Muscle layer of colon (tissue), 2 donors: ENCODE measurements around the gene CLEC16A.

Experiments
- H3K27ac ChIP-seq: one replicate; pipeline ENCODE4 v1.7.0; 2013; ENCODE audit warnings: low read depth, mild to moderate bottlenecking, low read length, moderate library complexity
- H3K27me3 ChIP-seq, 2 donors: one replicate each; pipeline ENCODE4 v1.7.0; 2013; ENCODE audit warnings: low read length in 2 of 2, mild to moderate bottlenecking in 2 of 2; ENCODE audit not compliant: insufficient read depth in 2 of 2, control insufficient read depth in 1 of 2
- H3K36me3 ChIP-seq: one replicate; pipeline ENCODE4 v1.7.0; 2013; ENCODE audit warnings: mild to moderate bottlenecking, low read length; ENCODE audit not compliant: insufficient read depth
- H3K4me1 ChIP-seq: one replicate; pipeline ENCODE4 v1.7.0; 2013; ENCODE audit warnings: mild to moderate bottlenecking, low read length; ENCODE audit not compliant: insufficient read depth
- H3K4me3 ChIP-seq, 2 donors: one replicate each; pipeline ENCODE4 v1.7.0; 2013; ENCODE audit warnings: low read length in 2 of 2, low read depth in 1 of 2, mild to moderate bottlenecking in 1 of 2, moderate library complexity in 1 of 2
- H3K9ac ChIP-seq: one replicate; pipeline ENCODE4 v1.7.0; 2013; ENCODE audit warnings: low read length
- H3K9me3 ChIP-seq: one replicate; pipeline ENCODE4 v1.7.0; 2013; ENCODE audit warnings: mild to moderate bottlenecking, low read length
- donor health status: abdominal sarcoma.
- donor health status: Adenocarcinoma of cecum.

Gene CLEC16A

GRCh38 chr16:11181242-11181898, 237.0 kb downstream of the CLEC16A start:
- no peaks in the 10 kb centered on the region for H3K27me3 ChIP-seq
- H3K4me3 ChIP-seq = no peak overlapping the region
- H3K9ac ChIP-seq = no peak overlapping the region
- no peaks in the 10 kb centered on the region for H3K4me1 ChIP-seq
- no peaks in the 10 kb centered on the region for H3K9me3 ChIP-seq
- no peak overlapping the region for H3K27ac ChIP-seq
- H3K36me3 ChIP-seq = peaks cover 15% of the 10 kb centered on the region

DNA sequence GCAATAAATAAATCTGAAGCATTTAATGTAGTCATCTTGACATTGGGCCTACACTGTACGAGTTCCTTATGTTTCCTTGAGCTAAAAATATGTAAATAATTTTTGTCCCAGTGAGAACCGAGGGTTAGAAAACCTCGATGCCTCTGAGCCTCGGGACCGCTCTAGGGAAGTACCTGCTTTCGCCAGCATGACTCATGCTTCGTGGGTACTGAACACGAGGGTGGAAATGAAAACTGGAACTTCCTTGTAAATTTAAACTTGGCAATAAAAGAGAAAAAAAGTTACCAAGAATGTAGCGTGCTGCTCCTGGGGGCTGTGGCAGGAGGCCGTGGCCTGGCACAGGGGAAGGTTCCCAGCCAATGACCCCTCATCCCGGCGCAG, 237.5 kb downstream of the CLEC16A start:
- Histone ChIP-seq H3K27ac (no peak overlapping the region), H3K4me3 (no peak overlapping the region), H3K27me3 (no peaks in the 10 kb centered on the region), H3K9ac (no peak overlapping the region), H3K36me3 (peaks cover 15% of the 10 kb centered on the region), H3K9me3 (no peaks in the 10 kb centered on the region), H3K4me1 (no peaks in the 10 kb centered on the region)

DNA sequence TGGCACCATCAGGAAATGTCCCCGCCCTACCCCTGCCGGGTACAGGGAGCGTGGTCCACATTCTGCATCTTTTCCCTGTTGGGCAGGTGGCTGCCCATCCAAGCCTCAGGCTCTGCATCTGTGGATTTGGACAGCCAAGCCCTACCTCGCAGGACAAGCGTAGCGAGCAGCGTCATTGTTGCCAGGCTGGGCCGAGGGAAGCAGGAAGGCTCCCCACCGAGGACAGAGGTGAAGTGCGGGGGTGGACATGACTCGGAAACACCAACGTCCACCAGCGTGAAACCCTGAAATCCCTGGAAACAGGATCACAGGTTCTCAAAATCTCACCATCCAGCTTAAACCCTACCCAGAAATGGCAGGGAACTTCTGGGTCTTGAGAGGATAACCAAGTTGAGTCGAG, 238.0 kb downstream of the CLEC16A start:
- H3K27ac ChIP-seq = no peak overlapping the region
- H3K4me1 ChIP-seq = no peaks in the 10 kb centered on the region
- H3K4me3 ChIP-seq = no peak overlapping the region
- no peak overlapping the region for H3K9ac ChIP-seq
- peaks cover 15% of the 10 kb centered on the region for H3K36me3 ChIP-seq
- no peaks in the 10 kb centered on the region for H3K27me3 ChIP-seq
- H3K9me3 ChIP-seq = no peaks in the 10 kb centered on the region

GRCh38 chr16:11183035-11183812, 238.9 kb downstream of the CLEC16A start:
- Histone ChIP-seq H3K4me1 (no peaks in the 10 kb centered on the region), H3K36me3 (peaks cover 15% of the 10 kb centered on the region), H3K27me3 (no peaks in the 10 kb centered on the region), H3K4me3 (no peak overlapping the region), H3K9ac (no peak overlapping the region), H3K27ac (no peak overlapping the region), H3K9me3 (no peaks in the 10 kb centered on the region)

GRCh38 chr16:11183951-11184350, 239.6 kb downstream of the CLEC16A start:
- Histone ChIP-seq H3K9ac (no peak overlapping the region), H3K4me3 (no peak overlapping the region), H3K36me3 (peaks cover 15% of the 10 kb centered on the region), H3K4me1 (no peaks in the 10 kb centered on the region), H3K27ac (no peak overlapping the region), H3K27me3 (no peaks in the 10 kb centered on the region), H3K9me3 (no peaks in the 10 kb centered on the region)

DNA sequence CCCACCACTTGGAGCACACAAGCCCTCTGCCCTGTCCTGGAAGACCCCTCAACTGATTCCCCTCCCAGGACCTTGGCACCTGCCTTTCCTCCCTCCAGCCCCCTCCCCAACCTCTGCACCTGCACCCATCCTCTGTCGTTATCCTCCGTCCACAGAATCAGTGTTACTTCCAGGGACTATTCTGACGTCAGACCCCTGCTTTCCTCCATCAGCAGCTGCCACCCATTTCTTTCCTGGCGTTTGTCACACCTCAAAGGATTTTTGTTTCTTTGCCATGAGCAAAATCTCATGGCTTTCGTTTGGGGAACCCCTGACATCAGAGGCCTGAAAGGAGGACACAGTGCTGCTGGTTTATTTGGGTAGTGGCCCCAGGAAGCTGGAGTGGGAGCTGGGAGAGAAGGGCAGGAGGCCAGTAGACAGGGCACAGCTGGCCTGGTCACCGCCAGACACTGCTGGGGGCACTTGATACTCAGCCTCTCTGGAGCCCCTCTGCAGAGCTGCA, 243.2 kb downstream of the CLEC16A start:
- H3K36me3 ChIP-seq = no peaks in the 10 kb centered on the region
- H3K27ac ChIP-seq = no peak overlapping the region
- H3K4me3 ChIP-seq = no peak overlapping the region
- H3K9ac ChIP-seq = no peak overlapping the region
- H3K9me3 ChIP-seq = no peaks in the 10 kb centered on the region
- H3K27me3 ChIP-seq = no peaks in the 10 kb centered on the region
- no peaks in the 10 kb centered on the region for H3K4me1 ChIP-seq

DNA sequence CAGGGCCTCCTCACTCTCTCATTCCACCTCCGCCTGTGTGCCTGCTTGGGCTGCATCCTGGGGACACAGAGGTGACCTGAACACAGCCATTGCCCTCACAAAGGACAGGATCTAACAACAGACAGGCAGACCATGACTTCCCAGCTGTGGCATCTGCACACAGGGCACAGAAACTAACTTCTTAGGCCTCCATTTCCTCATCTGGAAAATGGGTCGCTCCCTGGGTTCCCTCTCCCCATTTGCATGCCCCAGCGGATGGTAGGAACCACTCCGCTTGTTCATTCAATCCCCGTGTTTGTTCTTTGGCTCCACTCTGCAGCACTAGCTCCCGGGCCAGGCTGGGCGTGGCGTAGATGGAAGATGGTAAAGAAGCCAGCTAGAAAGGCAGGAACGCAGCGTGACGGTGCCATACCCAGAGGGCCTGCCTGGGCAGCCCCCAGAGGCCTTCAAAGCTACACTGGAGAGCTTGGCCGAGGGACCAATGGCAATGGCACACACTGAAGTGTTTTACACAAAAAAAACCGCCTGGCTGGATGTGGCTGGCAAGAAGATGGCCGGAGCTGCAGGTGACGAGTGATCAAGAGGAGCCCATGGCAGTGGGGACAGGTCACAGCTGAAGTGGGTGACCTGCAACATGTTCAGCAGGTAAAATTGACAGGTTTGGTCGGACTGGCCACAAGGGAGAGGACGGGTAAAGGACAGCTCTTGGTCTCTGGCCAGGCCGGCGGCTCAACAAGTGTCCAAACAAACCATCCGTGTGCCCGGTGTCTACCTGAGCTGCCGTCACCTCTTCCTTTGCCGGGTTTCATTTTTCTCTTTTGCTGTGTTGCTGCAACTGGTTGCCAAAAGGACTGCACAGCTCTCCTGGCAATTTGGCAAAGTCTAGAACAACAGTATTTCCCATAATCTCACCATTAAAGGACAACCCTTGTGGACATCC, 244.7 kb downstream of the CLEC16A start:
- H3K27ac ChIP-seq = no peak overlapping the region
- no peak overlapping the region for H3K9ac ChIP-seq
- no peaks in the 10 kb centered on the region for H3K36me3 ChIP-seq
- no peaks in the 10 kb centered on the region for H3K27me3 ChIP-seq
- H3K9me3 ChIP-seq = no peaks in the 10 kb centered on the region
- H3K4me1 ChIP-seq = no peaks in the 10 kb centered on the region
- H3K4me3 ChIP-seq = no peak overlapping the region

- H3K4me3 ChIP-seq = no peak overlapping the region
- no peaks in the 10 kb centered on the region for H3K9me3 ChIP-seq
- H3K36me3 ChIP-seq = no peaks in the 10 kb centered on the region
- H3K9ac ChIP-seq = no peak overlapping the region
- no peak overlapping the region for H3K27ac ChIP-seq
- H3K27me3 ChIP-seq = no peaks in the 10 kb centered on the region
- no peaks in the 10 kb centered on the region for H3K4me1 ChIP-seq
Measured at GRCh38 chr16:11190588-11191560, 246.5 kb downstream of the CLEC16A start.

GRCh38 chr16:11191665-11192064, 247.3 kb downstream of the CLEC16A start:
- H3K36me3 ChIP-seq = no peaks in the 10 kb centered on the region

GRCh38 chr16:11193494-11193893, 249.1 kb downstream of the CLEC16A start:
- Histone ChIP-seq H3K9me3 (no peaks in the 10 kb centered on the region), H3K27ac (no peak overlapping the region), H3K36me3 (no peaks in the 10 kb centered on the region), H3K27me3 (no peaks in the 10 kb centered on the region), H3K9ac (no peak overlapping the region), H3K4me3 (no peak overlapping the region), H3K4me1 (no peaks in the 10 kb centered on the region)

More at GRCh38 chr16:11191665-11192064, 247.3 kb downstream of the CLEC16A start:
- Histone ChIP-seq H3K27me3 (no peaks in the 10 kb centered on the region), H3K27ac (no peak overlapping the region), H3K9ac (no peak overlapping the region), H3K9me3 (no peaks in the 10 kb centered on the region), H3K4me1 (no peaks in the 10 kb centered on the region), H3K4me3 (no peak overlapping the region)
